Trophoblast cell (in vitro differentiated cells and primary cell): ENCODE results near the gene RPTOR.
A peak's percentile ranks its signal among the peaks of the same experiment; 100 is the strongest.

Experiments
- DNase-seq, 2 donors: peaks; one replicate each; pipeline ENCODE4 v3.0.0-alpha.2; 2016
- H2AFZ ChIP-seq: 2 replicates; pipeline ENCODE4 v1.6.1; 2013; ENCODE audit warnings: low read length, moderate library complexity, mild to moderate bottlenecking; ENCODE audit not compliant: insufficient read depth, poor library complexity
- H2AK5ac ChIP-seq: 2 replicates; pipeline ENCODE4 v1.6.1; 2013; ENCODE audit warnings: mild to moderate bottlenecking, low read length
- H2BK120ac ChIP-seq: 2 replicates; pipeline ENCODE4 v1.6.1; 2013; ENCODE audit warnings: low read length, mild to moderate bottlenecking, moderate library complexity; ENCODE audit not compliant: insufficient read depth, poor library complexity
- H2BK12ac ChIP-seq: 2 replicates; pipeline ENCODE4 v1.6.1; 2013; ENCODE audit warnings: mild to moderate bottlenecking, low read length, moderate library complexity
- H2BK5ac ChIP-seq: 2 replicates; pipeline ENCODE4 v1.6.1; 2013; ENCODE audit warnings: low read length, low read depth, moderate library complexity, mild to moderate bottlenecking; ENCODE audit not compliant: poor library complexity
- H3K14ac ChIP-seq: 2 replicates; pipeline ENCODE4 v1.6.1; 2013; ENCODE audit warnings: mild to moderate bottlenecking, low read length
- H3K18ac ChIP-seq: 2 replicates; pipeline ENCODE4 v1.6.1; 2013; ENCODE audit warnings: mild to moderate bottlenecking, low read length
- H3K23ac ChIP-seq: 2 replicates; pipeline ENCODE4 v1.6.1; 2013; ENCODE audit warnings: low read length
- H3K27ac ChIP-seq: 2 replicates; pipeline ENCODE4 v1.5.1; 2013; ENCODE audit warnings: low read depth, mild to moderate bottlenecking, inconsistent platforms, low read length, moderate library complexity
- H3K27me3 ChIP-seq: 2 replicates; pipeline ENCODE4 v1.6.1; 2013; ENCODE audit warnings: inconsistent platforms, mild to moderate bottlenecking, low read length, moderate library complexity; ENCODE audit not compliant: insufficient read depth
- H3K36me3 ChIP-seq, 2 experiments: 1 replicate in 1 of 2; 2 replicates in 1 of 2; pipeline ENCODE4 v1.6.1; 2013; ENCODE audit warnings: low read length in 2 of 2, mild to moderate bottlenecking in 2 of 2, moderate library complexity in 1 of 2; ENCODE audit not compliant: insufficient read depth in 2 of 2, control insufficient read depth in 1 of 2
- H3K4ac ChIP-seq: 2 replicates; pipeline ENCODE4 v1.6.1; 2013; ENCODE audit warnings: low read depth, mild to moderate bottlenecking, low read length, moderate library complexity
- H3K4me1 ChIP-seq, 2 experiments: 1 replicate in 1 of 2; 2 replicates in 1 of 2; pipeline ENCODE4 v1.6.1; 2013; ENCODE audit warnings: low read length in 2 of 2, mild to moderate bottlenecking in 2 of 2, moderate library complexity in 1 of 2; ENCODE audit not compliant: insufficient read depth in 2 of 2, control insufficient read depth in 1 of 2
- H3K4me2 ChIP-seq: 2 replicates; pipeline ENCODE4 v1.6.1; 2013; ENCODE audit warnings: inconsistent platforms, mild to moderate bottlenecking, low read length, moderate library complexity
- H3K4me3 ChIP-seq: 2 replicates; pipeline ENCODE4 v1.5.1; 2013; ENCODE audit warnings: mild to moderate bottlenecking, low read depth, low read length, inconsistent platforms
- H3K79me1 ChIP-seq: one replicate; pipeline ENCODE4 v1.6.1; 2013; ENCODE audit warnings: low read length
- H3K79me2 ChIP-seq: 2 replicates; pipeline ENCODE4 v1.6.1; 2013; ENCODE audit warnings: low read length, mild to moderate bottlenecking; ENCODE audit not compliant: control insufficient read depth, insufficient read depth, poor library complexity
- H3K9ac ChIP-seq: 2 replicates; pipeline ENCODE4 v1.6.1; 2013; ENCODE audit warnings: mild to moderate bottlenecking, low read length
- H3K9me3 ChIP-seq: 2 replicates; pipeline ENCODE4 v1.6.1; 2013; ENCODE audit warnings: low read depth, mild to moderate bottlenecking, control low read depth, inconsistent platforms, low read length; ENCODE audit not compliant: insufficient read depth
- H4K12ac ChIP-seq: 2 replicates; pipeline ENCODE4 v1.6.1; 2013; ENCODE audit warnings: low read depth, mild to moderate bottlenecking, low read length, moderate library complexity
- H4K8ac ChIP-seq: 2 replicates; pipeline ENCODE4 v1.6.1; 2013; ENCODE audit warnings: low read depth, mild to moderate bottlenecking, low read length, moderate library complexity
- H4K91ac ChIP-seq: one replicate; pipeline ENCODE4 v1.6.1; 2013; ENCODE audit warnings: low read depth, mild to moderate bottlenecking, low read length, moderate library complexity
- WGBS: extraction: QIAGEN DNeasy Blood & Tissue Kit; methylation state at CpG from one replicate; pipeline ENCODE4 v1.1.7; 2013; ENCODE audit warnings: missing lambda C conversion rate; ENCODE audit not compliant: insufficient read length, insufficient coverage; ENCODE audit errors: extremely low coverage; 5-methylcytosine and 5-hydroxymethylcytosine counted together

RPTOR gene

GRCh38 chr17:80917716-80918560 is 373.3 kb downstream of the RPTOR start:
- peak overlapping the region; percentile 18 for H3K9ac ChIP-seq
- no peak overlapping the region for H3K4ac ChIP-seq
- H3K23ac ChIP-seq = no peak overlapping the region
- H3K9me3 ChIP-seq = peaks cover 18% of the 10 kb centered on the region
- no peak for DNase-seq
- no peaks in the 10 kb centered on the region for H3K79me2 ChIP-seq
- no peak overlapping the region for H4K8ac ChIP-seq
- H3K36me3 ChIP-seq = peaks cover 19 to 35% of the 10 kb centered on the region in 2 experiments
- no peak overlapping the region for H2AK5ac ChIP-seq
- H3K79me1 ChIP-seq = no peaks in the 10 kb centered on the region
- H3K18ac ChIP-seq = no peak overlapping the region
- no peak overlapping the region for H2BK120ac ChIP-seq
- H3K14ac ChIP-seq = no peak overlapping the region
- H3K27ac ChIP-seq = no peak overlapping the region
- H2AFZ ChIP-seq = no peak overlapping the region
- H3K4me2 ChIP-seq = no peak overlapping the region
- H2BK12ac ChIP-seq = no peak overlapping the region
- H3K27me3 ChIP-seq = no peaks in the 10 kb centered on the region
- H4K91ac ChIP-seq = no peak overlapping the region
- H3K4me3 ChIP-seq = no peak overlapping the region
- no peak overlapping the region for H4K12ac ChIP-seq
- H2BK5ac ChIP-seq = no peak overlapping the region
- no CpG with 5 or more reads among the region's 33 CpGs for WGBS
- no peaks in the 10 kb centered on the region for H3K4me1 ChIP-seq

- no peak overlapping the region for H2BK120ac ChIP-seq
- no CpG with 5 or more reads among the region's 15 CpGs for WGBS
- no peak overlapping the region for H3K4me3 ChIP-seq
- no peak overlapping the region for H3K14ac ChIP-seq
- H3K4me1 ChIP-seq = no peaks in the 10 kb centered on the region
- no peak overlapping the region for H3K23ac ChIP-seq
- H4K8ac ChIP-seq = no peak overlapping the region
- H2BK5ac ChIP-seq = no peak overlapping the region
- no peak overlapping the region for H3K4me2 ChIP-seq
- no peak overlapping the region for H3K9ac ChIP-seq
- no peak overlapping the region for H3K4ac ChIP-seq
- no peak overlapping the region for H4K12ac ChIP-seq
- H2AFZ ChIP-seq = no peak overlapping the region
- H3K79me2 ChIP-seq = no peaks in the 10 kb centered on the region
- no peaks in the 10 kb centered on the region for H3K79me1 ChIP-seq
- no peak overlapping the region for H3K27ac ChIP-seq
- DNase-seq = no peak
- H2BK12ac ChIP-seq = no peak overlapping the region
- H3K36me3 ChIP-seq = peaks cover 27 to 42% of the 10 kb centered on the region in 2 experiments
- H4K91ac ChIP-seq = no peak overlapping the region
- no peak overlapping the region for H3K18ac ChIP-seq
- no peak overlapping the region for H2AK5ac ChIP-seq
- H3K9me3 ChIP-seq = peaks cover 18% of the 10 kb centered on the region
- no peaks in the 10 kb centered on the region for H3K27me3 ChIP-seq
Observed at GRCh38 chr17:80918731-80919130, 374.1 kb downstream of the RPTOR start.

GRCh38 chr17:80919331-80920311 is 375.0 kb downstream of the RPTOR start:
- H3K18ac ChIP-seq = no peak overlapping the region
- no peak overlapping the region for H2BK120ac ChIP-seq
- H2AFZ ChIP-seq = no peak overlapping the region
- peaks cover 10% of the 10 kb centered on the region for H3K9me3 ChIP-seq
- no peak overlapping the region for H3K4me2 ChIP-seq
- H3K4ac ChIP-seq = no peak overlapping the region
- WGBS = no CpG with 5 or more reads among the region's 33 CpGs
- no peak overlapping the region for H3K27ac ChIP-seq
- H2BK5ac ChIP-seq = no peak overlapping the region
- H3K23ac ChIP-seq = no peak overlapping the region
- H4K91ac ChIP-seq = no peak overlapping the region
- no peak overlapping the region for H3K14ac ChIP-seq
- H4K8ac ChIP-seq = no peak overlapping the region
- H2AK5ac ChIP-seq = no peak overlapping the region
- no peaks in the 10 kb centered on the region for H3K4me1 ChIP-seq
- H4K12ac ChIP-seq = no peak overlapping the region
- peaks cover 27 to 43% of the 10 kb centered on the region in 2 experiments for H3K36me3 ChIP-seq
- H3K79me1 ChIP-seq = no peaks in the 10 kb centered on the region
- no peak for DNase-seq
- no peak overlapping the region for H3K9ac ChIP-seq
- H3K79me2 ChIP-seq = no peaks in the 10 kb centered on the region
- no peak overlapping the region for H2BK12ac ChIP-seq
- no peak overlapping the region for H3K4me3 ChIP-seq
- H3K27me3 ChIP-seq = no peaks in the 10 kb centered on the region

GRCh38 chr17:80920441-80920840 is 375.8 kb downstream of the RPTOR start:
- Histone ChIP-seq H2BK12ac (no peak overlapping the region), H2BK120ac (no peak overlapping the region), H3K9ac (no peak overlapping the region), H3K27ac (no peak overlapping the region), H3K27me3 (no peaks in the 10 kb centered on the region), H4K8ac (no peak overlapping the region), H3K4me2 (no peak overlapping the region), H3K23ac (no peak overlapping the region), H2BK5ac (no peak overlapping the region), H3K14ac (no peak overlapping the region), H4K12ac (no peak overlapping the region), H3K9me3 (peaks cover 6% of the 10 kb centered on the region), H3K4ac (no peak overlapping the region), H3K36me3 (peaks cover 32 to 50% of the 10 kb centered on the region in 2 experiments), H3K4me3 (no peak overlapping the region), H3K79me1 (no peaks in the 10 kb centered on the region), H4K91ac (no peak overlapping the region), H3K18ac (no peak overlapping the region), H2AFZ (no peak overlapping the region), H3K4me1 (no peaks in the 10 kb centered on the region), H3K79me2 (no peaks in the 10 kb centered on the region), H2AK5ac (no peak overlapping the region)
- no CpG with 5 or more reads among the region's 18 CpGs for WGBS
- DNase-seq = no peak
